Peyer's patch (tissue), 4 donors: ENCODE data around the gene NEK8.

Experiments
- CTCF ChIP-seq, 6 experiments: fragments of 450-650 bp in 4 of 6; fragments of 200-600 bp in 2 of 6; sonication (generic) in 1 of 6; IDR thresholded peaks; one replicate each; pipeline ENCODE4 v1.5.1; 2017 to 2019; ENCODE audit warnings: antibody characterized with exemption in 6 of 6, mild to moderate bottlenecking in 3 of 6, moderate library complexity in 1 of 6
- POLR2A ChIP-seq, 2 donors: fragments of 450-650 bp; IDR thresholded peaks; one replicate each; pipeline ENCODE4 v1.5.1; 2017; ENCODE audit warnings: antibody characterized with exemption in 2 of 2, mild to moderate bottlenecking in 2 of 2, moderate library complexity in 2 of 2

- peak in 1 of 6 experiments; percentile 2 for TF ChIP-seq CTCF (IDR thresholded peaks at IDR 0.05)
- TF ChIP-seq POLR2A (IDR thresholded peaks at IDR 0.05), result no peak
These were observed 3.4 kb upstream of the NEK8 start for GRCh38 chr17:28725166-28725659.
